SK-N-SH (cell line): ENCODE data around the gene PRKCB.

Experiments
- JUND ChIP-seq: IDR thresholded peaks from 2 replicates; pipeline ENCODE4 v1.4.0; 2012
- RFX5 ChIP-seq: IDR thresholded peaks from 2 replicates; pipeline ENCODE4 v1.6.1; 2012; ENCODE audit warnings: mild to moderate bottlenecking, improper control_type of control experiment, low read length

- no peak for TF ChIP-seq JUND
- no peak for TF ChIP-seq RFX5
Measured at GRCh38 chr16:24253192-24253591, 417.4 kb downstream of the PRKCB start.
